ENCODE measurements around the gene MXI1.

MXI1 gene

GRCh38 chr10:110254467-110254866, 47.1 kb downstream of the MXI1 start:
- TF ChIP-seq REST (IDR thresholded peaks at IDR 0.05; ENCODE audit: insufficient replicate concordance, low read depth) (no peak), POLR2AphosphoS5 (IDR thresholded peaks at IDR 0.05; ENCODE audit: low read depth) (no peak), GABPA (IDR thresholded peaks at IDR 0.05; ENCODE audit: low read depth) (no peak), CTCF (IDR thresholded peaks at IDR 0.05; ENCODE audit: insufficient read depth, low read length) (no peak), SPI1 (IDR thresholded peaks at IDR 0.05; ENCODE audit: borderline replicate concordance, low read depth) (no peak)
- no peak for DNase-seq (ENCODE audit: low read depth in 1 of 2, low spot score in 1 of 2)
- H3K27ac ChIP-seq (replicated peaks) = no peak overlapping the region
- no peak overlapping the region for H3K4me3 ChIP-seq (replicated peaks; ENCODE audit: insufficient read depth, low read length)
- no peaks in the 10 kb centered on the region for H3K27me3 ChIP-seq (ENCODE audit: insufficient read depth, poor library complexity, severe bottlenecking)

GRCh38 chr10:110258542-110258941, 51.1 kb downstream of the MXI1 start:
- DNase-seq (ENCODE audit: low read depth in 1 of 2, low spot score in 1 of 2) = no peak
- no peak overlapping the region for H3K4me3 ChIP-seq (replicated peaks; ENCODE audit: insufficient read depth, low read length)
- no peak overlapping the region for H3K27ac ChIP-seq (replicated peaks)
- no peak for TF ChIP-seq REST (IDR thresholded peaks at IDR 0.05; ENCODE audit: insufficient replicate concordance, low read depth)
- TF ChIP-seq CTCF (IDR thresholded peaks at IDR 0.05; ENCODE audit: insufficient read depth, low read length) = no peak
- TF ChIP-seq GABPA (IDR thresholded peaks at IDR 0.05; ENCODE audit: low read depth) = no peak
- no peak for TF ChIP-seq SPI1 (IDR thresholded peaks at IDR 0.05; ENCODE audit: borderline replicate concordance, low read depth)
- TF ChIP-seq POLR2AphosphoS5 (IDR thresholded peaks at IDR 0.05; ENCODE audit: low read depth) = no peak
- no peaks in the 10 kb centered on the region for H3K27me3 ChIP-seq (ENCODE audit: insufficient read depth, poor library complexity, severe bottlenecking)

GRCh38 chr10:110259317-110259716, 51.9 kb downstream of the MXI1 start:
- no peaks in the 10 kb centered on the region for H3K27me3 ChIP-seq (ENCODE audit: insufficient read depth, poor library complexity, severe bottlenecking)
- no peak overlapping the region for H3K27ac ChIP-seq (replicated peaks)
- no peak overlapping the region for H3K4me3 ChIP-seq (replicated peaks; ENCODE audit: insufficient read depth, low read length)
- no peak for TF ChIP-seq REST (IDR thresholded peaks at IDR 0.05; ENCODE audit: insufficient replicate concordance, low read depth)
- TF ChIP-seq CTCF (IDR thresholded peaks at IDR 0.05; ENCODE audit: insufficient read depth, low read length) = no peak
- TF ChIP-seq POLR2AphosphoS5 (IDR thresholded peaks at IDR 0.05; ENCODE audit: low read depth) = no peak
- TF ChIP-seq GABPA (IDR thresholded peaks at IDR 0.05; ENCODE audit: low read depth) = no peak
- TF ChIP-seq SPI1 (IDR thresholded peaks at IDR 0.05; ENCODE audit: borderline replicate concordance, low read depth) = no peak
- no peak for DNase-seq (ENCODE audit: low read depth in 1 of 2, low spot score in 1 of 2)
